GM10266 (cell line): Measurements from ENCODE around the gene FAM53B.

Experiments used
- DNase-seq: peaks from one replicate; pipeline ENCODE4 v3.0.0; 2012; ENCODE audit errors: extremely low spot score
- CTCF ChIP-seq: IDR thresholded peaks from 2 replicates; pipeline ENCODE4 v1.5.1; 2012; ENCODE audit warnings: mild to moderate bottlenecking, low read depth; ENCODE audit not compliant: control insufficient read depth, insufficient read depth; ENCODE audit errors: missing control alignments

Gene FAM53B

GRCh38 chr10:124717911-124718741, 26.1 kb downstream of the FAM53B start:
- no peak for TF ChIP-seq CTCF
- peak; percentile 54 for DNase-seq

GRCh38 chr10:124717041-124717757, 27.0 kb downstream of the FAM53B start:
- TF ChIP-seq CTCF: no peak
- DNase-seq: no peak

GRCh38 chr10:124716369-124716768, 27.8 kb downstream of the FAM53B start:
- DNase-seq: no peak
- TF ChIP-seq CTCF: no peak

- no peak for TF ChIP-seq CTCF
- no peak for DNase-seq
Measured at GRCh38 chr10:124715439-124715838, 28.7 kb downstream of the FAM53B start.

- TF ChIP-seq CTCF: no peak
- DNase-seq: no peak
Measured at GRCh38 chr10:124713679-124714255, 30.4 kb downstream of the FAM53B start.

- no peak for DNase-seq
- no peak for TF ChIP-seq CTCF
Measured at GRCh38 chr10:124712704-124713407, 31.3 kb downstream of the FAM53B start.

- DNase-seq: no peak
Measured at GRCh38 chr10:124711145-124711544, 33.0 kb downstream of the FAM53B start.

More at GRCh38 chr10:124711145-124711544, 33.0 kb downstream of the FAM53B start:
- no peak for TF ChIP-seq CTCF
